Endothelial cell of umbilical vein (primary cell): Measurements from ENCODE around the gene FASLG. TPM values are rescaled to one million over a fixed set of nuclear protein-coding genes. Genes with fewer than 3 reads are reported as not detected.

ENCODE experiments used
- BruUV-seq: library from RNA; stranded (reverse); fragments of 400-500 nt; replicated peaks from 2 replicates; lab custom pipeline; 2021; lab: Mats Ljungman, UMichigan
- CTCF ChIA-PET: fragments of 300-600, 350-600 bp; sonication (Branson Sonifier 250); formaldehyde crosslinking; loops from one replicate; lab custom pipeline; 2021; ENCODE audit warnings: antibody characterized with exemption, inconsistent platforms; lab: Charles Lee
- POLR2A ChIA-PET: fragments of 300-600, 350-600 bp; sonication (Branson Sonifier 250); formaldehyde crosslinking; loops from one replicate; lab custom pipeline; 2021; ENCODE audit warnings: antibody characterized with exemption, inconsistent platforms; lab: Charles Lee
- DNase-seq: peaks from one replicate; pipeline ENCODE4 v3.0.0-alpha.2; 2011; ENCODE audit warnings: low read depth, low spot score
- FAIRE-seq: peaks from 2 replicates; lab custom pipeline; 2011; peaks lifted over from hg19 to GRCh38; lab: Jason Lieb, UNC
- H2AFZ ChIP-seq: 2 replicates; pipeline ENCODE4 v1.6.0; 2012; ENCODE audit warnings: low read depth, low read length, control low read depth, inconsistent platforms
- H3K27ac ChIP-seq: 2 replicates; pipeline ENCODE4 v1.5.1; 2011; ENCODE audit warnings: low read depth, mild to moderate bottlenecking, control low read depth, low read length, moderate library complexity; ENCODE audit not compliant: insufficient read depth
- H3K27me3 ChIP-seq, 2 experiments: 2 replicates each; pipeline versions ENCODE4 v1.6.0 to v1.6.1; 2011; ENCODE audit warnings: low read length in 2 of 2, mixed read lengths in 1 of 2; ENCODE audit not compliant: control insufficient read depth in 2 of 2, insufficient read depth in 2 of 2
- H3K36me3 ChIP-seq, 2 experiments: 2 replicates in 1 of 2; 3 replicates in 1 of 2; pipeline ENCODE4 v1.5.1; 2011; ENCODE audit warnings: low read length in 2 of 2, mild to moderate bottlenecking in 1 of 2, moderate library complexity in 1 of 2; ENCODE audit not compliant: control insufficient read depth in 2 of 2, insufficient read depth in 2 of 2; ENCODE audit errors: extremely low read depth in 1 of 2
- H3K4me1 ChIP-seq: 3 replicates; pipeline ENCODE4 v1.5.1; 2011; ENCODE audit warnings: mild to moderate bottlenecking, low read length; ENCODE audit not compliant: control insufficient read depth, insufficient read depth; ENCODE audit errors: extremely low read depth
- H3K4me2 ChIP-seq: 2 replicates; pipeline ENCODE4 v1.6.1; 2011; ENCODE audit warnings: low read length, control low read depth, mixed read lengths; ENCODE audit not compliant: insufficient read depth
- H3K4me3 ChIP-seq, 3 experiments: fragments of 200-600 bp in 1 of 3; sonication (generic), shearing (Covaris generic) in 1 of 3; replicated peaks in 1 of 3; 2 replicates each; pipeline ENCODE4 v1.5.1; 2011 to 2016; ENCODE audit warnings: control low read depth in 3 of 3, low read length in 3 of 3, mild to moderate bottlenecking in 2 of 3, inconsistent platforms in 1 of 3, low read depth in 1 of 3, moderate library complexity in 1 of 3; ENCODE audit not compliant: insufficient read depth in 1 of 3
- H3K79me2 ChIP-seq: 2 replicates; pipeline ENCODE4 v1.6.0; 2012; ENCODE audit warnings: low read length, inconsistent platforms; ENCODE audit not compliant: control insufficient read depth, insufficient read depth
- H3K9ac ChIP-seq: replicated peaks from 2 replicates; pipeline ENCODE3; 2011; ENCODE audit warnings: low read length, control low read depth; ENCODE audit not compliant: insufficient read depth; ENCODE audit errors: extremely low read depth
- H3K9me1 ChIP-seq: replicated peaks from 3 replicates; pipeline ENCODE4 v1.6.0; 2011; ENCODE audit warnings: mild to moderate bottlenecking, low read length; ENCODE audit not compliant: control insufficient read depth, insufficient read depth; ENCODE audit errors: extremely low read depth
- H3K9me3 ChIP-seq: replicated peaks from 2 replicates; pipeline ENCODE4 v1.5.1; 2012; ENCODE audit warnings: low read length, inconsistent platforms; ENCODE audit not compliant: control insufficient read depth, insufficient read depth
- H4K20me1 ChIP-seq: replicated peaks from 2 replicates; pipeline ENCODE3; 2011; ENCODE audit warnings: mild to moderate bottlenecking, low read length; ENCODE audit not compliant: control insufficient read depth, insufficient read depth; ENCODE audit errors: extremely low read depth
- EZH2 ChIP-seq: IDR thresholded peaks from 2 replicates; pipeline ENCODE4 v1.6.1; 2012; ENCODE audit warnings: borderline replicate concordance, low read depth, mild to moderate bottlenecking, moderate library complexity, low read length, inconsistent platforms; ENCODE audit not compliant: severe bottlenecking
- FOS ChIP-seq: IDR thresholded peaks from 2 replicates; pipeline ENCODE4 v1.6.1; 2011; ENCODE audit warnings: mild to moderate bottlenecking, low read length, moderate library complexity, borderline replicate concordance; ENCODE audit not compliant: insufficient read depth
- GATA2 ChIP-seq: IDR thresholded peaks from 2 replicates; pipeline ENCODE4 v1.7.0; 2011; ENCODE audit warnings: low read depth, mild to moderate bottlenecking, moderate library complexity, mixed read lengths, low read length; ENCODE audit not compliant: insufficient read length, insufficient read depth
- JUN ChIP-seq: IDR thresholded peaks from 2 replicates; pipeline ENCODE4 v1.6.1; 2011; ENCODE audit warnings: borderline replicate concordance, low read depth; ENCODE audit not compliant: insufficient read length, insufficient read depth
- MYC ChIP-seq: IDR thresholded peaks from one replicate; pipeline ENCODE4 v1.6.1; 2011; ENCODE audit warnings: mild to moderate bottlenecking, low read depth, low read length
- POLR2A ChIP-seq: IDR thresholded peaks from 2 replicates; pipeline ENCODE4 v1.6.1; 2012; ENCODE audit warnings: low read depth, mild to moderate bottlenecking, control low read depth, low read length
- POLR2AphosphoS5 ChIP-seq: IDR thresholded peaks from 2 replicates; pipeline ENCODE4 v1.6.1; 2012; ENCODE audit warnings: low read depth, mild to moderate bottlenecking, control low read depth, low read length, moderate library complexity; ENCODE audit not compliant: insufficient read depth
- dilution Hi-C: fragments of 300-500 bp; cut with MboI; formaldehyde crosslinking; loops from one replicate; pipeline ENCODE4 v1.15.0; 2019; ENCODE audit warnings: low sequenced_read_pairs; ENCODE audit not compliant: extremely low pct_ligation_motif_present
- intact Hi-C: fragments of 100-400 bp; cut with micrococcal nuclease; formaldehyde crosslinking; loops from one replicate; pipeline ENCODE4 v1.10.0; 2022
- polyA plus RNA-seq, 4 experiments: library from polyadenylated mRNA; depleted of rRNA in 3 of 4; stranded (reverse) in 3 of 4; unstranded in 1 of 4; fragments of >200 nt; gene quantifications; 2 replicates each; pipeline versions ENCODE4 v1.2.1 to v1.2.3, GENCODE V29; 2011 to 2012; ENCODE audit warnings: missing spikeins in 1 of 4
- total RNA-seq: library from RNA; stranded (reverse); gene quantifications from 2 replicates; pipeline ENCODE4 v1.2.3, GENCODE V29; 2021
- TF ChIP-seq, protein P1 (sequence below): IDR thresholded peaks from 2 replicates; pipeline ENCODE4 v1.6.1; 2011; ENCODE audit not compliant: insufficient read depth, insufficient read length
- TF ChIP-seq, protein P2 (sequence below), 2 donors: IDR thresholded peaks; 1 replicate in 1 of 2; 2 replicates in 1 of 2; pipeline ENCODE4 v1.5.1; 2011; ENCODE audit warnings: low read length in 2 of 2, mild to moderate bottlenecking in 2 of 2, moderate library complexity in 2 of 2, control low read depth in 1 of 2, inconsistent platforms in 1 of 2, low read depth in 1 of 2; ENCODE audit not compliant: insufficient read depth in 1 of 2; ENCODE audit errors: extremely low read depth in 1 of 2

Gene FASLG
- total and polyA plus RNA-seq, 2 donors (not counting 3 experiments of a cell fraction or from before 2014, with no cell fraction given): not detected

DNA sequence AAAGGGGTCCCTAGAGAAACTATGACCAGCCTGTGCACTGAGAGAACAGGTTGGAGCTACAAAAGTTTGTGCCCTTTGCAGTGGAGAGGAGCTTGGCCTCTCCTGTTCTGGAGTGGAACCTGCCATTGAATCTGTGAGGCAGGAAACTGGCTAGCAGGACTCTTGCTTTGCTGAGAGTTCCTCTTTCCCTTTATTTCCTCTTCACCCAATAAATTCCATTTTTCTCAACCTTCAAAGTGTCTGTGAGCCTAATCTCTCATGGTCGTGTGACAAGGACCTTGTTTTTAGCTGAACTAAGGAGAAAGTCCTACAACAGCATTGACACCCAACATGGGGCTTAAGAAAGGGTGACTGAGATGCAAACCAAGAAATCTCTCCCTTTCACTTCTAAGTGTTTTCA lies 42.7 kb upstream of the FASLG start:
- Histone ChIP-seq H3K27me3 (no peaks in the 10 kb centered on the region), H3K4me2 (no peak overlapping the region), H3K4me1 (peaks cover 5% of the 10 kb centered on the region), H2AFZ (no peak overlapping the region), H3K9me1 (no peaks in the 10 kb centered on the region), H3K9me3 (no peaks in the 10 kb centered on the region), H3K27ac (no peak overlapping the region), H3K4me3 (no peak overlapping the region), H3K9ac (no peak overlapping the region), H3K79me2 (no peaks in the 10 kb centered on the region), H4K20me1 (no peaks in the 10 kb centered on the region), H3K36me3 (no peaks in the 10 kb centered on the region)
- TF ChIP-seq EZH2: no peak
- no peak for TF ChIP-seq MYC
- TF ChIP-seq JUN: no peak
- TF ChIP-seq, protein P1, sequence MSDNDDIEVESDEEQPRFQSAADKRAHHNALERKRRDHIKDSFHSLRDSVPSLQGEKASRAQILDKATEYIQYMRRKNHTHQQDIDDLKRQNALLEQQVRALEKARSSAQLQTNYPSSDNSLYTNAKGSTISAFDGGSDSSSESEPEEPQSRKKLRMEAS: no peak
- no peak for TF ChIP-seq FOS
- TF ChIP-seq, protein P2, sequence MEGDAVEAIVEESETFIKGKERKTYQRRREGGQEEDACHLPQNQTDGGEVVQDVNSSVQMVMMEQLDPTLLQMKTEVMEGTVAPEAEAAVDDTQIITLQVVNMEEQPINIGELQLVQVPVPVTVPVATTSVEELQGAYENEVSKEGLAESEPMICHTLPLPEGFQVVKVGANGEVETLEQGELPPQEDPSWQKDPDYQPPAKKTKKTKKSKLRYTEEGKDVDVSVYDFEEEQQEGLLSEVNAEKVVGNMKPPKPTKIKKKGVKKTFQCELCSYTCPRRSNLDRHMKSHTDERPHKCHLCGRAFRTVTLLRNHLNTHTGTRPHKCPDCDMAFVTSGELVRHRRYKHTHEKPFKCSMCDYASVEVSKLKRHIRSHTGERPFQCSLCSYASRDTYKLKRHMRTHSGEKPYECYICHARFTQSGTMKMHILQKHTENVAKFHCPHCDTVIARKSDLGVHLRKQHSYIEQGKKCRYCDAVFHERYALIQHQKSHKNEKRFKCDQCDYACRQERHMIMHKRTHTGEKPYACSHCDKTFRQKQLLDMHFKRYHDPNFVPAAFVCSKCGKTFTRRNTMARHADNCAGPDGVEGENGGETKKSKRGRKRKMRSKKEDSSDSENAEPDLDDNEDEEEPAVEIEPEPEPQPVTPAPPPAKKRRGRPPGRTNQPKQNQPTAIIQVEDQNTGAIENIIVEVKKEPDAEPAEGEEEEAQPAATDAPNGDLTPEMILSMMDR (IDR thresholded peaks at IDR 0.05; ENCODE audit: extremely low read depth in 1 of 2, insufficient read depth in 1 of 2, low read depth in 1 of 2, low read length in 2 of 2): no peak
- TF ChIP-seq GATA2: no peak
- TF ChIP-seq POLR2AphosphoS5: no peak
- TF ChIP-seq POLR2A: no peak
- ChIA-PET POLR2A (no interaction called here), CTCF (no interaction called here)
- BruUV-seq: no TSS peak
- FAIRE-seq: no peak
- dilution Hi-C loops: no loop called here
- DNase-seq: no peak
- intact Hi-C loops: no loop called here
